Left ventricle myocardium superior (tissue), 1 donor: ENCODE results near the gene DMXL1. TPM values are rescaled to one million over a fixed set of nuclear protein-coding genes. Genes with fewer than 3 reads are reported as not detected.
A peak's percentile ranks its signal among the peaks of the same experiment; 100 is the strongest.
"Not testable (repeated sequence)": the region's sequence is repeated elsewhere in the genome, so short reads cannot be mapped to it uniquely, and the experiment has no call there.

ENCODE experiments used
- ATAC-seq: fragments of 200-7000 bp; cut with Tn5 transposase; one replicate; pipeline ENCODE4 v1.9.1; 2020; ENCODE audit warnings: mild to moderate bottlenecking, moderate library complexity
- DNase-seq: peaks from one replicate; pipeline ENCODE4 v3.0.0-alpha.2; 2020
- intact Hi-C: fragments of 100-400 bp; cut with micrococcal nuclease; formaldehyde crosslinking; loops from one replicate; pipeline ENCODE4 v1.11.0; 2022
- total RNA-seq: library from RNA; stranded (reverse); fragmentation: NEBNext Ultra II Directional; extraction: Animal tissue kit (Norgen Biotek cat#: 25700); gene quantifications from one replicate; pipeline ENCODE4 v1.2.1, GENCODE V29; 2021
- donor health status: DM: no; HTN: yes; CAD: no; lungs with severe emphysema.

DMXL1 gene
- total RNA-seq, 1 donor from 2014 or later = 23.6 TPM

- intact Hi-C loops = no loop called here
- ATAC-seq = no peak
- DNase-seq = no peak
These were observed 46.4 kb downstream of the DMXL1 start for GRCh38 chr5:119117237-119117636.

- ATAC-seq (no peak), DNase-seq (no peak)
- intact Hi-C loops = no loop called here
These were observed 47.1 kb downstream of the DMXL1 start for GRCh38 chr5:119118000-119118399.

GRCh38 chr5:119120893-119121292 is 50.0 kb downstream of the DMXL1 start:
- intact Hi-C loops = no loop called here
- DNase-seq = no peak
- ATAC-seq = no peak

- DNase-seq, intact Hi-C loops, ATAC-seq: not testable (repeated sequence)
These were observed 51.6 kb downstream of the DMXL1 start for GRCh38 chr5:119122474-119122873.

GRCh38 chr5:119123280-119123679 is 52.4 kb downstream of the DMXL1 start:
- no peak for ATAC-seq
- intact Hi-C loops = no loop called here
- DNase-seq = no peak

GRCh38 chr5:119129770-119130169 is 58.9 kb downstream of the DMXL1 start:
- DNase-seq = no peak
- intact Hi-C loops = no loop called here
- no peak for ATAC-seq

GRCh38 chr5:119131530-119132304 is 60.8 kb downstream of the DMXL1 start:
- ATAC-seq (no peak), DNase-seq (no peak)
- intact Hi-C loops = no loop called here

GRCh38 chr5:119135743-119136142 is 64.9 kb downstream of the DMXL1 start:
- DNase-seq, ATAC-seq, intact Hi-C loops: not testable (repeated sequence)

- ATAC-seq (no peak), DNase-seq (no peak)
- intact Hi-C loops = no loop called here
These were observed 65.9 kb downstream of the DMXL1 start for GRCh38 chr5:119136666-119137318.

GRCh38 chr5:119153629-119154028 is 82.7 kb downstream of the DMXL1 start:
- intact Hi-C loops = no loop called here
- DNase-seq = no peak

GRCh38 chr5:119158144-119158543 is 87.3 kb downstream of the DMXL1 start:
- intact Hi-C loops = no loop called here
- no peak for ATAC-seq
- no peak for DNase-seq

More at GRCh38 chr5:119153629-119154028, 82.7 kb downstream of the DMXL1 start:
- no peak for ATAC-seq

- DNase-seq = no peak
- no peak for ATAC-seq
- intact Hi-C loops = no loop called here
These were observed 90.5 kb downstream of the DMXL1 start for GRCh38 chr5:119161430-119161829.

- ATAC-seq (no peak), DNase-seq (no peak)
- intact Hi-C loops = no loop called here
These were observed 95.1 kb downstream of the DMXL1 start for GRCh38 chr5:119166026-119166425.

- no peak for ATAC-seq
- no peak for DNase-seq
- intact Hi-C loops = no loop called here
These were observed 97.5 kb downstream of the DMXL1 start for GRCh38 chr5:119168401-119168800.

GRCh38 chr5:119171686-119172085 is 100.8 kb downstream of the DMXL1 start:
- ATAC-seq = peak; percentile 48
- intact Hi-C loops = no loop called here
- DNase-seq = no peak

GRCh38 chr5:119174578-119175163 is 103.8 kb downstream of the DMXL1 start:
- intact Hi-C loops = no loop called here
- DNase-seq = no peak
- ATAC-seq = no peak

GRCh38 chr5:119176785-119177184 is 105.9 kb downstream of the DMXL1 start:
- intact Hi-C loops = no loop called here
- ATAC-seq (no peak), DNase-seq (no peak)

- ATAC-seq = no peak
- intact Hi-C loops = no loop called here
These were observed 106.3 kb downstream of the DMXL1 start for GRCh38 chr5:119177226-119177625.

GRCh38 chr5:119178435-119178834 is 107.5 kb downstream of the DMXL1 start:
- ATAC-seq = no peak
- intact Hi-C loops = no loop called here
- DNase-seq = no peak

More at GRCh38 chr5:119177226-119177625, 106.3 kb downstream of the DMXL1 start:
- DNase-seq = no peak

GRCh38 chr5:119179857-119180641 is 109.2 kb downstream of the DMXL1 start:
- ATAC-seq (no peak), DNase-seq (no peak)
- intact Hi-C loops = no loop called here
